MM.1S (cell line): ENCODE measurements around the gene CLMP.
"Not testable (repeated sequence)": the region's sequence is repeated elsewhere in the genome, so short reads cannot be mapped to it uniquely, and the experiment has no call there.

Experiments
- DNase-seq: peaks from one replicate; pipeline ENCODE4 v3.0.0-alpha.2; 2015
- H2AFZ ChIP-seq: fragments of 300-600 bp; sonication (generic); 2 replicates; pipeline ENCODE4 v1.6.0; 2016; ENCODE audit warnings: antibody characterized with exemption, low read length
- H3F3A ChIP-seq: fragments of 300-600 bp; sonication (generic); 2 replicates; pipeline ENCODE4 v1.6.1; 2016; ENCODE audit warnings: mild to moderate bottlenecking, antibody characterized with exemption, low read length, moderate library complexity, mixed read lengths; ENCODE audit not compliant: insufficient read depth
- H3K27ac ChIP-seq: fragments of 300-600 bp; sonication (generic); 2 replicates; pipeline ENCODE4 v1.5.1; 2016; ENCODE audit warnings: mild to moderate bottlenecking, low read length
- H3K27me3 ChIP-seq: fragments of 300-600 bp; sonication (generic); replicated peaks from 2 replicates; pipeline ENCODE4 v1.6.0; 2016; ENCODE audit warnings: low read length; ENCODE audit not compliant: insufficient read depth
- H3K36me3 ChIP-seq: fragments of 300-600 bp; sonication (generic); replicated peaks from 2 replicates; pipeline ENCODE4 v1.6.1; 2016; ENCODE audit warnings: mild to moderate bottlenecking, low read length, mixed read lengths; ENCODE audit not compliant: insufficient read depth
- H3K4me1 ChIP-seq: fragments of 300-600 bp; sonication (generic); 2 replicates; pipeline ENCODE4 v1.6.1; 2016; ENCODE audit warnings: low read length, mixed read lengths
- H3K4me2 ChIP-seq: fragments of 300-600 bp; sonication (generic); 2 replicates; pipeline ENCODE4 v1.6.0; 2016; ENCODE audit warnings: low read depth, low read length
- H3K4me3 ChIP-seq: fragments of 300-600 bp; sonication (generic); 2 replicates; pipeline ENCODE4 v1.5.1; 2016; ENCODE audit warnings: low read length, mixed read lengths
- H3K79me2 ChIP-seq: fragments of 300-600 bp; sonication (generic); 2 replicates; pipeline ENCODE4 v1.6.1; 2016; ENCODE audit warnings: mixed run types, low read length, mixed read lengths
- H3K9ac ChIP-seq: fragments of 300-600 bp; sonication (generic); 2 replicates; pipeline ENCODE4 v1.6.1; 2016; ENCODE audit warnings: low read length, mixed read lengths
- H3K9me2 ChIP-seq: fragments of 300-600 bp; sonication (generic); replicated peaks from 2 replicates; pipeline ENCODE4 v1.6.1; 2016; ENCODE audit warnings: mild to moderate bottlenecking, low read length, mixed read lengths; ENCODE audit not compliant: insufficient read depth
- H3K9me3 ChIP-seq: fragments of 300-600 bp; sonication (generic); replicated peaks from 2 replicates; pipeline ENCODE4 v1.6.1; 2016; ENCODE audit warnings: mild to moderate bottlenecking, low read length, mixed read lengths; ENCODE audit not compliant: insufficient read depth
- H4K20me1 ChIP-seq: fragments of 300-600 bp; sonication (generic); 2 replicates; pipeline ENCODE4 v1.6.1; 2016; ENCODE audit warnings: mild to moderate bottlenecking, low read length, moderate library complexity, mixed read lengths; ENCODE audit not compliant: insufficient read depth
- EZH2 ChIP-seq: fragments of 300-600 bp; sonication (generic); optimal IDR thresholded peaks from 2 replicates; pipeline ENCODE3; 2017; ENCODE audit warnings: low read depth, mild to moderate bottlenecking, antibody characterized with exemption, low read length, mixed read lengths
- EZH2phosphoT487 ChIP-seq: fragments of 300-600 bp; sonication (generic); IDR thresholded peaks from 2 replicates; pipeline ENCODE4 v1.6.1; 2018; ENCODE audit warnings: antibody characterized with exemption, low read length
- TF ChIP-seq, protein P1 (sequence below): fragments of 300-600 bp; sonication (generic); IDR thresholded peaks from 2 replicates; pipeline ENCODE4 v1.5.1; 2016; ENCODE audit warnings: antibody characterized with exemption, low read length, mixed read lengths

Gene CLMP

GRCh38 chr11:123152951-123153350, 42.1 kb downstream of the CLMP start:
- H3K4me1 ChIP-seq: no peaks in the 10 kb centered on the region
- H4K20me1 ChIP-seq: no peaks in the 10 kb centered on the region
- H2AFZ ChIP-seq: no peak overlapping the region
- H3F3A ChIP-seq: no peaks in the 10 kb centered on the region
- H3K27me3 ChIP-seq: no peaks in the 10 kb centered on the region
- no peak for TF ChIP-seq EZH2
- TF ChIP-seq, protein P1, sequence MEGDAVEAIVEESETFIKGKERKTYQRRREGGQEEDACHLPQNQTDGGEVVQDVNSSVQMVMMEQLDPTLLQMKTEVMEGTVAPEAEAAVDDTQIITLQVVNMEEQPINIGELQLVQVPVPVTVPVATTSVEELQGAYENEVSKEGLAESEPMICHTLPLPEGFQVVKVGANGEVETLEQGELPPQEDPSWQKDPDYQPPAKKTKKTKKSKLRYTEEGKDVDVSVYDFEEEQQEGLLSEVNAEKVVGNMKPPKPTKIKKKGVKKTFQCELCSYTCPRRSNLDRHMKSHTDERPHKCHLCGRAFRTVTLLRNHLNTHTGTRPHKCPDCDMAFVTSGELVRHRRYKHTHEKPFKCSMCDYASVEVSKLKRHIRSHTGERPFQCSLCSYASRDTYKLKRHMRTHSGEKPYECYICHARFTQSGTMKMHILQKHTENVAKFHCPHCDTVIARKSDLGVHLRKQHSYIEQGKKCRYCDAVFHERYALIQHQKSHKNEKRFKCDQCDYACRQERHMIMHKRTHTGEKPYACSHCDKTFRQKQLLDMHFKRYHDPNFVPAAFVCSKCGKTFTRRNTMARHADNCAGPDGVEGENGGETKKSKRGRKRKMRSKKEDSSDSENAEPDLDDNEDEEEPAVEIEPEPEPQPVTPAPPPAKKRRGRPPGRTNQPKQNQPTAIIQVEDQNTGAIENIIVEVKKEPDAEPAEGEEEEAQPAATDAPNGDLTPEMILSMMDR: no peak
- TF ChIP-seq EZH2phosphoT487: no peak
- H3K9me2 ChIP-seq: no peaks in the 10 kb centered on the region
- H3K36me3 ChIP-seq: no peaks in the 10 kb centered on the region
- H3K27ac ChIP-seq: no peak overlapping the region
- no peak overlapping the region for H3K4me3 ChIP-seq
- no peak overlapping the region for H3K9ac ChIP-seq
- H3K9me3 ChIP-seq: no peaks in the 10 kb centered on the region
- DNase-seq: no peak
- no peaks in the 10 kb centered on the region for H3K79me2 ChIP-seq
- H3K4me2 ChIP-seq: no peak overlapping the region

DNA sequence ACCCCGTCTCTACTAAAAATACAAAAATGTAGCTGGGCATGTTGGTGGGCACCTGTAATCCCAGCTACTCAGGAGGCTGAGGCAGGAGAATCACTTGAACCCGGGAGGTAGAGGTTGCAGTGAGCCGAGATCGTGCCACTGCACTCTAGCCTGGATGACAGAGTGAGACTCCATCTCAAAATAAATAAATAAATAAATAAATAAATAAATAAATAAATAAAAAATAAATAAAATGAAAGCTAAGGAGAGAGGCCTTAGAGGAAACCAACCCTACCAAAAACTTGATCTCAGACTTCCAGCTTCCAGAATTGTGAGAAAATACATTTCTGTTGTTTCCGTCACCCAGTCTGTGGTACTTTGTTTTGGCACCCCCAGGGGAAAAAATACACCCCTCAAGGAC, 42.7 kb downstream of the CLMP start:
- not testable (repeated sequence) for H3K27ac ChIP-seq, H3K36me3 ChIP-seq, H3K27me3 ChIP-seq, DNase-seq, H3K4me2 ChIP-seq, H3K4me3 ChIP-seq, H3K79me2 ChIP-seq, H2AFZ ChIP-seq, H3K9ac ChIP-seq, H4K20me1 ChIP-seq, H3K9me2 ChIP-seq, H3K9me3 ChIP-seq, H3K4me1 ChIP-seq, H3F3A ChIP-seq

- Histone ChIP-seq H3K27ac (no peak overlapping the region), H3K9me2 (no peaks in the 10 kb centered on the region), H3F3A (no peaks in the 10 kb centered on the region), H3K36me3 (no peaks in the 10 kb centered on the region), H4K20me1 (no peaks in the 10 kb centered on the region), H3K4me2 (no peak overlapping the region), H3K9me3 (no peaks in the 10 kb centered on the region), H3K9ac (no peak overlapping the region), H2AFZ (no peak overlapping the region), H3K4me1 (no peaks in the 10 kb centered on the region), H3K4me3 (no peak overlapping the region), H3K27me3 (no peaks in the 10 kb centered on the region), H3K79me2 (no peaks in the 10 kb centered on the region)
- DNase-seq: no peak
- TF ChIP-seq, protein P1: no peak
- TF ChIP-seq EZH2phosphoT487: no peak
- no peak for TF ChIP-seq EZH2
Observed at GRCh38 chr11:123151796-123152195, 43.3 kb downstream of the CLMP start.

DNA sequence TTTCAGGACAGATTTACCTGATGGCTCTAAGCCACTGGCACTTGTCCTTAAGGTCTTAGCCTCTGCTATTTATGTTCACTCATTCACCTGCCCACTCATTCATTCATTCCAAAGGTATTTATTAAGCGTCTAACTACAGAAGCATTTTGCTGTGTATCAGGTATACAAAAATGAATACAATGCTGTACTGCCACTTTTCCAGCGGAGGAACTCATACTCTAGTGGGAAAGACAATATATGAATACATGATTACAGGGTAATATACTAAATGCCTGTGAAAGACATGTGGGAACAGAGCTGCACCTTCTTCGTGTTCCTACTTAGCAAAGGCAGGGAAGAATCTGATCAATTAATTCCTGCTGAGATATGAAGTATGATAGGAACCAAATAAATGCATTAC, 43.7 kb downstream of the CLMP start:
- Histone ChIP-seq H3K4me2 (no peak overlapping the region), H3K36me3 (no peaks in the 10 kb centered on the region), H2AFZ (no peak overlapping the region), H4K20me1 (no peaks in the 10 kb centered on the region), H3K9me2 (no peaks in the 10 kb centered on the region), H3K79me2 (no peaks in the 10 kb centered on the region), H3F3A (no peaks in the 10 kb centered on the region), H3K4me3 (no peak overlapping the region), H3K27me3 (no peaks in the 10 kb centered on the region), H3K27ac (no peak overlapping the region), H3K9me3 (no peaks in the 10 kb centered on the region), H3K9ac (no peak overlapping the region), H3K4me1 (no peaks in the 10 kb centered on the region)
- TF ChIP-seq EZH2 (no peak), EZH2phosphoT487 (no peak)
- TF ChIP-seq, protein P1: no peak
- no peak for DNase-seq
